Bone marrow (tissue), 2 donors: ENCODE measurements around the gene UBE2Q2.
"Not testable (repeated sequence)": the region's sequence is repeated elsewhere in the genome, so short reads cannot be mapped to it uniquely, and the experiment has no call there.

ENCODE experiments used
- DNase-seq, 2 donors: peaks; one replicate each; lab custom pipeline; 2025; lab: John Stamatoyannopoulos, UW

The UBE2Q2 gene

DNA sequence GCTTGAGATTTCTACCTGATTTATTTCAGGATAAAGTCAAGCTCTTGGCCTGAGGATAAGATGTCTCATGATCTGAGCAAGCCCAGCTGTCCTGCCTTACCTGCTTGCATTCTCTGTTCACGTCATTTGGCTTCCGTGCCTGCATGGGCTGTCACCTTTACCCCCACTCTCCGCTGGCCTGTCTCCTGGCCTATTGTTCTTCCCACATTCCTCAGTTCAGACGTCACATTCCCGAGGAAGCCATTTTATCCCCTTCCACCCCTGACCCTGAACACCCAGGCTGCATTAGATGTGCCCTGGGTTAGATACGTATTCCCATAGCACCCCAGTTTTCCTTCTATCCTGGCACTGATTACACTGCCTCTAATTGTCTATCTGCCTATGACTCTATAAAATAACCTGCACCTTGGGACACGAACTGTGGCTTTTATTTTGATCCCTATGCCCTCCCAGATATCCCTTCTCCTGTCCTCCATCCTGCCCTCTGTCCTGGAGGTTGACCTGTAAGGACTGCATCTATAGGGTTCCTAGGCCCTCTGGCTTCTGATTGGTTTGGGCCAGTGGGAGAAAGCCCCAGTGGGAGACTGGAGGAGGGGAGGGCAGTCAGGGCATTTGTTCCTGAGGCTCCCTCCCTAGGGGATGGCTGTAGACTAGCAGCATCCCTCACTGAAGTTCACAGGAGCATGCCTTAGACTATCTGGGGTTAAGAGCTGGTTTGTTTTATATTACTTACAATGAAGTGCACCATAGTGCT, 19.2 kb upstream of the UBE2Q2 start:
- DNase-seq, result no peak

DNA sequence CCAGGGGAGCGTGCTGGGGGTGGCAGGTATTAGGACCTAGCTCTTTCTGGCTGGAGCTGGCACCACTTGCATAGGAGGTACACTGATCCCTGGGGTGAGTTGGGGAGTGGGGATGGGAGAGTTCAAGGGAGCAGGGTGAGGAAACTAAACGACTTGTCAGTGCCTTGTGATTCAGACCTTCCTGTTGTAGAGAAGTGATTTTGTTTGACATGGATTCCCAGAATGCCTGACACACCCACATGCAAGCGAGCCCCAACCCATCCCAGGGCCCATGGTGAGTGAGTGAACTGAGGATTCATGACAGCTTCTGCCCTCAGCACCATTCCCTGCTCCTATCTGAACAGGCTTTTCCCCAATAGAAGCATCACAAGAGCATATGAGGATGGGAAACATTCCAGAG, 15.6 kb upstream of the UBE2Q2 start:
- DNase-seq, result no peak

DNA sequence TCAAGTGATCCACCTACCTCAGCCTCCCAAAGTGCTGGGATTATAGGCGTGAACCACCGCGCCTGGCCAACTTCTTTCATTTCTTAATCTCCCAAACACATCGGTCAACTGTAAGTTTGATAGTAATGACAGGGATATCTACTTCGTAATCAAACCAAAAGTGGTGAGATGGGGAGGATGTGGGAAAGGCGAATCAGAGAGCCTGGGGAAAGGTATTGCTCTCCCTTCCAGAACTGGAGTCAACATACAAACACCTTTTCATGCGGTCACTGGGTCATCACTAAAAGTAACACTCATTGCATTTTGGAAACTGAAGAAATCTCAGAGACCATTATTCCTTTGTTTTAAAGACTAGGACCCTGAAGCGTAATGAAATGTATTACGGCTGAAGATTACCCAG, 14.8 kb upstream of the UBE2Q2 start:
- no peak for DNase-seq

GRCh38 chr15:75830910-75831805, 12.1 kb upstream of the UBE2Q2 start:
- DNase-seq, result no peak

- DNase-seq, result no peak
Measured at GRCh38 chr15:75831806-75832102, 11.5 kb upstream of the UBE2Q2 start.

- no peak for DNase-seq
Measured at GRCh38 chr15:75832114-75832513, 11.1 kb upstream of the UBE2Q2 start.

- DNase-seq, result no peak
Measured at GRCh38 chr15:75834021-75834420, 9.2 kb upstream of the UBE2Q2 start.

- DNase-seq, result peak in 1 of 2 donors; percentile 27
Measured at GRCh38 chr15:75835990-75836958, 7.0 kb upstream of the UBE2Q2 start.

GRCh38 chr15:75836959-75837334, 6.3 kb upstream of the UBE2Q2 start:
- DNase-seq, result peak in 1 of 2 donors; percentile 91

GRCh38 chr15:75840659-75841058, 2.6 kb upstream of the UBE2Q2 start:
- DNase-seq, result no peak

DNA sequence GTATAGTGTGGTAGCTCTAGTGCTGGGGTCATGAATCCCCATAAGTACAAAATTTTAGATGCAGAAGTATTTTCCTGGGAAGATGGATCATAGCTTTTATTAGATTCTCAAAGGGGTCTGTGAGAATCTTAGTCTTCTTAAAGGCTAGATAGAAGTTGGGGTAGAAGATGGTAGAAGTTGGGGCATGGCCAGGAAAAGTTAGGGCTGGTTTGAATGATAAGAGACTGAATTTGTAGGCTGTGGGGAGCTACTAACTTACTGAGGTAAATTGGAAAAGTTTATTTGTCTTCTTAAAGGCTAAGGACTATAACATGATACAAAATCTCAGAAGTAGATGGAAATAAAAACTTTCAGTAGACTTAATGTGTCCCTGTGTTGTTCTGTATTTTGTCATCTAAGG, 1.6 kb upstream of the UBE2Q2 start:
- no peak for DNase-seq

DNA sequence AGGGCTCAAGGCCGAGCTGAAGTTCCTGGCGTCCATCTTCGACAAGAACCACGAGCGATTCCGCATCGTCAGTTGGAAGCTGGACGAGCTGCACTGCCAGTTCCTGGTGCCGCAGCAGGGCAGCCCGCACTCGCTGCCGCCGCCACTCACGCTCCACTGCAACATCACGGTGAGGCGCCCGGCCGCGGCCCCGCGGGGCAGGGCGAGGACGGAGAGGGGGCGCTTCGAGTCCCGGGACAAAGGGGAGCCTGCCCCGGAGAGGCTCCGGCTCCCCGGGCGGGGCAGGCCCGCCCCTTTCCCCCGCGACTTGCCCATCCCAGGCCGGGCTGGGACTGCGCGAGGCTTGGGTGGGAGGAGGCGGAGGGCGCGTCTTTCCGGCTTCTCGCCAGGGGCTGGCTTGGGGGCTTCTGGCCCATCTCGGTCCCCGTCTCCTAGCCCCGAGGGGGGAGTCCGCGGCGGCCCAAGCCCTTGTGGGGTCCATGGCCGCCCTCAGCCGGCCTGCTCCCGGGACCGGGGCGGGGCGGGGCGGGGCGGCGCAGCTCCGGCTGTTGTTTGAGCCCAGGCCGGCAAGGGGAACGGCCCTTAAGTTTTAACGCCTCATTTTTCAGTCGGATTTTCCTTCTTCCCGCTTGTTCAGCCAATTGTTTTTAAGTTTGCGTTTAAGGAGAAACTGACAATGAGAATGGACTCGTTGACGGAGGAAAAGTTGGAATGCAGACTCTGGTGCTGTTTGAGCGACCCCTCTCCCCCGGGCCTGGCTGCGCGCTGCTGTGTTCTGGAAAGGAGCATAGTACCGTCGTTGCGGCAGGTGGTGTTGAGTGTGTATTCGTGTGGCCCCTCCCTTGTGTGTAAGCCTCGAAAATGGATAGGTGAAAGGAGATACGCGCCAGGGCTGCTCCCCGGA, 683 bp downstream of the UBE2Q2 start:
- peak in 1 of 2 donors; percentile 80 for DNase-seq

- DNase-seq, result no peak
Measured at GRCh38 chr15:75844629-75845335, 1.5 kb downstream of the UBE2Q2 start.

- DNase-seq, result no peak
Measured at GRCh38 chr15:75849167-75849566, 5.9 kb downstream of the UBE2Q2 start.

DNA sequence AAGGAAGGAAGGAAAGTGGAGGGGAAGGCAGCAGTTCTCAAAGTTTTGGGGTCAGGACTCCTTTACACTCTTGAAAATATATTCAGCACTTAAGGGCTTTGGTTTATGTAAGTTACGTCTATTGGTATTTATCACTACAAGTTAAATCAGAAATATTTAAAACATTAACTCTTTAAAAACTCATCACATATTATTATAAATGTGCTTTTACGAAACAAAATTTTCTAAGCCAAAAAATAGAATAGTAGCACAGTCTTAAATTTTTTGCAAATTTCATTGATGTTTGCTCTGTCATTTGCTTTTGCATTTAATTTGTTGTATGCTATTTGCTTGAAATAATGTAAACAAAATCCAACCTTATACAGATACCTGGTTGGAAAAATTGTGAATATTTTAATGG, 7.5 kb downstream of the UBE2Q2 start:
- no peak for DNase-seq

- not testable (repeated sequence) for DNase-seq
Measured at GRCh38 chr15:75851566-75851965, 8.3 kb downstream of the UBE2Q2 start.

DNA sequence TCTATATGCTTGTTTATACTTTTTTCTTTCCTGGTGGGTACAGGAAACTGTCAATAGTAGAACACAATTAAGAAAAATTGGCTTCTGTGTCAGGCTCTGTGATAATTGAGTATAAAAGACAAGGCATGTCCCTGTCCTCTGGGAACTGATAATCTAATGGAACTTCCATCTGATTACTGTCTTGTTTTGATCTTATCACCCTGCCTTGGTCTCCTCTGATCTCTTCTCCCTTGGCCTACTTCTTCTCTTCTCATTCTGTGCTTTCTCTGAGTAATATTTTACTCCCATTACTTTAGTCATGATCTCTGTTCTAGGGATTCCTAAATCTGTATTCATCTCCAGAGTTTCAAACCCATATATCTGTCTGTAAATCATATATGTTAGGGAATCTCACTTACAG, 14.6 kb downstream of the UBE2Q2 start:
- DNase-seq, result no peak

- DNase-seq, result no peak
Measured at GRCh38 chr15:75861750-75862402, 18.6 kb downstream of the UBE2Q2 start.

DNA sequence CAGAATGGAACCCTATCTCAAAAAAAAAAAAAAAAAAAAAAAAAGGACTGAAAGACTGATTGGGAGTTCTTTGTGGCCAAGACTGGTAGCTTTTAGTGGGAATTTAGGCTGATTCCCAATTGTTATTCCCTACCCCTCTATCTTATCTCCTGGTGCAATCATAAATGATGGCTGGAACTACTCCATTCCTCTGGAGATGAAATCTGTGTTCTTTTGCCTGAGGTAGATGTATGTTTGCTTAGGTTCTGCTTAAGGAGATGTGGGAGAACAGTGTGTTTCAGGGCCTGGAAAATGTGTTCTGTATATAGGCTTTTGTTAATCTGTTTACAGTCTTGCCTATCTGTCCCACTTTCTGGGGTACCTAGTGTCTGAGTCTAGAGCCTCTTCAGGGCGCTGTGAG, 19.5 kb downstream of the UBE2Q2 start:
- DNase-seq, result no peak
